Spleen (tissue), 11 donors: ENCODE results near the gene ANKRD16. TPM values are rescaled to one million over a fixed set of nuclear protein-coding genes. Genes with fewer than 3 reads are reported as not detected.

ENCODE experiments used
- DNase-seq: peaks from one replicate; pipeline ENCODE4 v3.0.0-alpha.2; 2020
- H3K27ac ChIP-seq, 8 donors: fragments of 200-600 bp; sonication (generic) in 7 of 8; 1 replicate in 4 of 8; 2 replicates in 4 of 8; pipeline versions ENCODE4 v1.5.0 to v1.8.0; 2016 to 2021; ENCODE audit warnings: inconsistent platforms in 4 of 8, mild to moderate bottlenecking in 4 of 8, moderate library complexity in 1 of 8
- H3K27me3 ChIP-seq, 7 donors: fragments of 200-600 bp; sonication (generic) in 6 of 7; replicated peaks in 1 of 7; 1 replicate in 4 of 7; 2 replicates in 3 of 7; pipeline versions ENCODE4 v1.5.0 to v1.8.0; 2016 to 2021; ENCODE audit warnings: inconsistent platforms in 3 of 7, mild to moderate bottlenecking in 1 of 7
- H3K36me3 ChIP-seq, 6 donors: fragments of 200-600 bp; sonication (generic) in 5 of 6; 1 replicate in 4 of 6; 2 replicates in 2 of 6; pipeline versions ENCODE4 v1.5.0 to v1.8.0; 2016 to 2021; ENCODE audit warnings: inconsistent platforms in 2 of 6
- H3K4me1 ChIP-seq, 6 donors: fragments of 200-600 bp; sonication (generic) in 5 of 6; 1 replicate in 3 of 6; 2 replicates in 3 of 6; pipeline versions ENCODE4 v1.5.0 to v1.8.0; 2016 to 2021; ENCODE audit warnings: inconsistent platforms in 3 of 6
- H3K4me3 ChIP-seq, 8 donors: fragments of 200-600 bp; sonication (generic) in 7 of 8; 1 replicate in 4 of 8; 2 replicates in 4 of 8; pipeline versions ENCODE4 v1.5.0 to v1.8.0; 2016 to 2021; ENCODE audit warnings: inconsistent platforms in 4 of 8, mild to moderate bottlenecking in 4 of 8, moderate library complexity in 2 of 8
- H3K9me3 ChIP-seq, 8 donors: fragments of 200-600 bp; sonication (generic) in 7 of 8; 1 replicate in 4 of 8; 2 replicates in 4 of 8; pipeline versions ENCODE4 v1.5.0 to v1.8.0; 2016 to 2021; ENCODE audit warnings: inconsistent platforms in 4 of 8
- CTCF ChIP-seq, 11 experiments: fragments of 200-600 bp in 7 of 11; fragments of 450-650 bp in 4 of 11; sonication (generic) in 4 of 11; IDR thresholded peaks in 8 of 11; conservative IDR thresholded peaks in 3 of 11; 1 replicate in 7 of 11; 2 replicates in 4 of 11; pipeline versions ENCODE4 v1.4.0 to v1.8.0; 2016 to 2021; ENCODE audit warnings: antibody characterized with exemption in 11 of 11, inconsistent platforms in 4 of 11, mild to moderate bottlenecking in 1 of 11
- POLR2A ChIP-seq, 3 donors: fragments of 450-650 bp; IDR thresholded peaks; one replicate each; pipeline ENCODE4 v1.5.1; 2017; ENCODE audit warnings: antibody characterized with exemption in 3 of 3, mild to moderate bottlenecking in 1 of 3
- POLR2AphosphoS5 ChIP-seq, 3 donors: sonication (generic); formaldehyde crosslinking; IDR thresholded peaks; one replicate each; pipeline ENCODE4 v1.5.1; 2017; ENCODE audit warnings: antibody characterized with exemption in 3 of 3
- WGBS, 5 donors: extraction: QIAGEN DNeasy Blood & Tissue Kit in 3 of 5; methylation state at CpG; one replicate each; pipeline versions ENCODE4 v1.1.5 to v1.1.7; 2013 to 2018; 5-methylcytosine and 5-hydroxymethylcytosine counted together
- intact Hi-C: fragments of 100-400 bp; cut with DNase I; formaldehyde crosslinking; loops from one replicate; pipeline ENCODE4 v1.15.0; 2023; ENCODE audit warnings: low total_unique reads
- polyA plus RNA-seq, 3 donors: library from polyadenylated mRNA; stranded (reverse); fragments of 200-250 nt; gene quantifications; one replicate each; pipeline ENCODE4 v1.2.1, GENCODE V29; 2013
- total RNA-seq, 7 donors: library from RNA; depleted of rRNA in 3 of 7; stranded (reverse); fragments of >200 nt in 3 of 7; fragmentation: NEBNext Ultra II Directional in 4 of 7; extraction: Animal tissue kit (Norgen Biotek cat#: 25700) in 4 of 7; gene quantifications; one replicate each; pipeline versions ENCODE4 v1.1.0 to v1.2.1, GENCODE V29; 2016 to 2021
- donor health status: healthy with polysubstance abuse.
- donor health status: DM: no; HTN: no; CAD: no; lungs with moderate emphysema.
- donor health status: DM: no; HTN: no; CAD: no.
- donor health status: Bipolar disorder and iron deficiency.
- donor health status: healthy.
- donor health status: DM: no; HTN: no; CAD: no.
- donor health status: DM: yes; HTN: yes; CAD: no.

ANKRD16 gene
- total and polyA plus RNA-seq, 10 donors = 2.7 to 10.5 (median 6.3) TPM

DNA sequence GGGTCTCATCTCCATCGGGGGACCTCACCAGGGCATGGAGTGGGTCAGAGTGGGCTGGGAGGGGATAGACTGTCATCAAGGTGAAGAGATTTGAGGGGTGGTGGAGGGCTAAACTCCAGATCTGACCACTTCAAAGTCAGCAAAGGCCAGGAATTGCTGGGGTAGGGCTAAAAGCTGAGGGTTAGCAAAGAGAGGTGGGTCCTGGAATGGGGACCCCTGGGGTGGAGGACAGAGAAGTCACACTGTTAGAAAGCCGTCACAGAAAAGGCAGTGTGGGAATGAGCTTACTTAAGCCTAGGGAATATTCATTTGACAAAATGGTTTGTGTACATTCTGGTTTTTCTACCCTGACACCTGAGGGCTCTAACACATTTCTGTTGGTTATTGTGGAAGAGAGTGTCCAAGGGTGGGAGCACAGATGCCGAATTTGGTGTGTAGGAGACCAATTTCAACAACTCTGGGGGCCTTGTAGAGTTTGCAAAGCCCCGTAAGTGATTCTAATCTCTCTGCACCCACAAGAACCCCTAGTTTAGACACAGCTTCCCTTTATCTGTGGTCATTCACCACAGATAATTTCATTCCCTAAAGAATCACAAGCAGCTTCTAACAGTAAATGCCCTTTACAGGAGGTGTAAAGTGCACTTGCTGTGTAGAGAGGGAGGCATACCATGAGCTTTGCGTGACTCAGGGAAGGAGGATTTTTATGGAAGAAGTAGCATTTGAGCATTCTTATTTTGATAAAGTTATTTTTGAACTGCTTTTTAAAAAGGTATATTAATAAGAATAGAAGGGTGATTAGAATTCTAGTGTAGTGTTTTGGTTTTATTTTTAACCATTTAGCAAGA lies 6.7 kb upstream of the ANKRD16 start:
- Histone ChIP-seq H3K4me1 (peaks cover 11 to 71% (median 41%) of the 10 kb centered on the region in 6 donors), H3K4me3 (no peak overlapping the region), H3K27me3 (no peaks in the 10 kb centered on the region), H3K9me3 (peaks cover 0 to 11% (median 8%) of the 10 kb centered on the region in 8 donors), H3K27ac (peak overlapping the region; percentile 6 to 92 (median 44)), H3K36me3 (peaks cover 0 to 59% (median 14%) of the 10 kb centered on the region in 6 donors)
- intact Hi-C loops = loop anchor here (10.0 kb wide), 1 partner anchor 78 kb away; the partner anchor contains the start of gene IL15RA
- 79 to 87% (median 85%) methylated on average over 5 of the region's 5 CpGs for WGBS, 5 donors
- no peak for DNase-seq
- TF ChIP-seq POLR2A (IDR thresholded peaks at IDR 0.05) = no peak
- TF ChIP-seq POLR2AphosphoS5 (IDR thresholded peaks at IDR 0.05) = no peak
- no peak for TF ChIP-seq CTCF (IDR thresholded peaks at IDR 0.05 in 8 of 11, conservative IDR thresholded peaks at IDR 0.05 in 3 of 11)

DNA sequence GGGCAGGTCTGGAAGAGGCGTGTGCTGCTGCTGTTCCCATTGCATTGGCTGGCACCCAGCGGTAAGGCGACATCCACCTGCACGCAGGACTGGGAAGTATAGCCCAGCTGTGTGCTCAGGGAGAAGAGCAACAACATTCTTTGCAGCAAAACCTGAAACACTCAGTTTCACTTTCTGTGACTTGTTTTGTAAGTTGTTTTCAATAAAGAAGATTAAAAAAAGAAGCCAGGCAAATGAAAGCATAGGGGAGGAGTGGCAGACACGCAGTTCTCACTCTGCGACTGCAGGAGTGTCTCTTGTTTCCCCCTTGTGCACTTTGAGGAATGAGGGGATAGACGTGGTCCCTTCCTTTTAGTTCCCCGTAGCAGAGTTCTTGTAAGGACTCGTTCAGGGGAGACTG lies 6.1 kb upstream of the ANKRD16 start:
- Histone ChIP-seq H3K4me1 (peaks cover 17 to 78% (median 47%) of the 10 kb centered on the region in 6 donors), H3K27ac (peak overlapping the region; percentile 6 to 92 (median 44)), H3K36me3 (peaks cover 0 to 59% (median 14%) of the 10 kb centered on the region in 6 donors), H3K9me3 (peaks cover 0 to 11% (median 8%) of the 10 kb centered on the region in 8 donors), H3K27me3 (no peaks in the 10 kb centered on the region), H3K4me3 (no peak overlapping the region)
- peak in 2 of 3 donors; percentile 19 to 61 for TF ChIP-seq POLR2AphosphoS5 (IDR thresholded peaks at IDR 0.05)
- TF ChIP-seq CTCF (IDR thresholded peaks at IDR 0.05 in 8 of 11, conservative IDR thresholded peaks at IDR 0.05 in 3 of 11) = no peak
- intact Hi-C loops = loop anchor here (10.0 kb wide), 1 partner anchor 79 kb away; the partner anchor contains the start of gene IL15RA
- WGBS, 5 donors = 46 to 81% (median 68%) methylated on average over 9 of the region's 9 CpGs
- DNase-seq = no peak

DNA sequence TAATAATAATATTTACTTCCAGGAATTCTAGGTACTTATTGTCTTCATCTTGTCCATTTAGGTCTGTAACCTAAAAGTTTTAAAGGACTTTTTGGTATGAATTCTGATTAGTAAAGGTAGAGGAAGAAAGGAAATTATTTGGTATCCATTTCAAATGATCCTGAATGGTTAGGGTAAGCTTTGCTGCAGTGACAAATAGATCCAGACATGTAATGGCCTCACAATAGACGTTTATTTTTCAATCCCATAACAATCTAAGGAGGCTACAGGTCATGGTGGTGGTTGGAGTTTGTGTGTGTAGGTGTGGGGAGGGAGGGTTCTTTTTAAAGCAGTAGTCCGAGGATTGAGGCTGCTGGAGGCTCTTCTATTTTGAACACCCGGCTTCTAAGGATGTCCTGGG lies 5.7 kb upstream of the ANKRD16 start:
- H3K36me3 ChIP-seq = peaks cover 0 to 57% (median 14%) of the 10 kb centered on the region in 6 donors
- H3K27me3 ChIP-seq = no peaks in the 10 kb centered on the region
- H3K9me3 ChIP-seq = peaks cover 0 to 11% (median 8%) of the 10 kb centered on the region in 8 donors
- peak overlapping the region in 7 of 8 donors; percentile 4 to 92 (median 60) for H3K27ac ChIP-seq
- WGBS, 5 donors = 68 to 97% (median 90%) methylated on average over 3 of the region's 3 CpGs
- TF ChIP-seq POLR2AphosphoS5 (IDR thresholded peaks at IDR 0.05) (no peak), POLR2A (IDR thresholded peaks at IDR 0.05) (no peak), CTCF (IDR thresholded peaks at IDR 0.05 in 8 of 11, conservative IDR thresholded peaks at IDR 0.05 in 3 of 11) (no peak)
- DNase-seq = no peak
- peaks cover 19 to 80% (median 51%) of the 10 kb centered on the region in 6 donors for H3K4me1 ChIP-seq
- H3K4me3 ChIP-seq = no peak overlapping the region
- intact Hi-C loops = loop anchor here (10.0 kb wide), 1 partner anchor 79 kb away; the partner anchor contains the start of gene IL15RA

- Histone ChIP-seq H3K27ac (peak overlapping the region in 5 of 8 donors; percentile 4 to 92 (median 60)), H3K27me3 (no peaks in the 10 kb centered on the region), H3K4me3 (no peak overlapping the region), H3K9me3 (peaks cover 0 to 11% (median 8%) of the 10 kb centered on the region in 8 donors), H3K36me3 (peaks cover 0 to 54% (median 14%) of the 10 kb centered on the region in 6 donors), H3K4me1 (peaks cover 19 to 75% (median 51%) of the 10 kb centered on the region in 6 donors)
- intact Hi-C loops = loop anchor here (10.0 kb wide), 1 partner anchor 80 kb away; the partner anchor contains the start of gene IL15RA
- WGBS, 5 donors = 86 to 94% (median 89%) methylated on average over 8 of the region's 8 CpGs
- DNase-seq = no peak
- TF ChIP-seq CTCF (IDR thresholded peaks at IDR 0.05 in 8 of 11, conservative IDR thresholded peaks at IDR 0.05 in 3 of 11) (no peak), POLR2A (IDR thresholded peaks at IDR 0.05) (no peak), POLR2AphosphoS5 (IDR thresholded peaks at IDR 0.05) (no peak)
Observed at GRCh38 chr10:5894873-5895272, 5.2 kb upstream of the ANKRD16 start.
